Measurements from ENCODE around the gene MERTK. TPM values are rescaled to one million over a fixed set of nuclear protein-coding genes. Genes with fewer than 3 reads are reported as not detected.
"Not testable (repeated sequence)": the region's sequence is repeated elsewhere in the genome, so short reads cannot be mapped to it uniquely, and the experiment has no call there.

Gene MERTK
- total RNA-seq (2022) = 1.5 and 2.1 TPM in 2 replicates
- Bru-seq, nascent RNA = percentile 35 among the genes with signal in this experiment
- percentile 30 among the genes with signal in this experiment for BruChase-seq, experiment 1, labeled RNA remaining after a 6-hour chase
- BruChase-seq, experiment 2, labeled RNA remaining after a 2-hour chase = percentile 29 among the genes with signal in this experiment
- long read RNA-seq = 0 reads

GRCh38 chr2:111897924-111898702 is at the start of gene MERTK:
Gene MERTK, plus strand, starts transcription at chr2:111898607. Its CDS starts 129 bp downstream, at chr2:111898736.
- peaks cover 23% of the 10 kb centered on the region for H3K36me3 Mint-ChIP-seq (ENCODE audit: insufficient read depth, unreplicated experiment)
- no peaks in the 10 kb centered on the region for H3K9me3 Mint-ChIP-seq (ENCODE audit: low read depth, unreplicated experiment)
- CTCF ChIA-PET = interaction anchor here (0.5 to 1.7 kb wide), 16 partner anchors 10 to 377 kb away, joined by 3 to 8 read pairs (median 4); no protein-coding TSS in a partner anchor
- TF ChIP-seq, protein P1, sequence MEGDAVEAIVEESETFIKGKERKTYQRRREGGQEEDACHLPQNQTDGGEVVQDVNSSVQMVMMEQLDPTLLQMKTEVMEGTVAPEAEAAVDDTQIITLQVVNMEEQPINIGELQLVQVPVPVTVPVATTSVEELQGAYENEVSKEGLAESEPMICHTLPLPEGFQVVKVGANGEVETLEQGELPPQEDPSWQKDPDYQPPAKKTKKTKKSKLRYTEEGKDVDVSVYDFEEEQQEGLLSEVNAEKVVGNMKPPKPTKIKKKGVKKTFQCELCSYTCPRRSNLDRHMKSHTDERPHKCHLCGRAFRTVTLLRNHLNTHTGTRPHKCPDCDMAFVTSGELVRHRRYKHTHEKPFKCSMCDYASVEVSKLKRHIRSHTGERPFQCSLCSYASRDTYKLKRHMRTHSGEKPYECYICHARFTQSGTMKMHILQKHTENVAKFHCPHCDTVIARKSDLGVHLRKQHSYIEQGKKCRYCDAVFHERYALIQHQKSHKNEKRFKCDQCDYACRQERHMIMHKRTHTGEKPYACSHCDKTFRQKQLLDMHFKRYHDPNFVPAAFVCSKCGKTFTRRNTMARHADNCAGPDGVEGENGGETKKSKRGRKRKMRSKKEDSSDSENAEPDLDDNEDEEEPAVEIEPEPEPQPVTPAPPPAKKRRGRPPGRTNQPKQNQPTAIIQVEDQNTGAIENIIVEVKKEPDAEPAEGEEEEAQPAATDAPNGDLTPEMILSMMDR (IDR thresholded peaks at IDR 0.05; ENCODE audit: unreplicated experiment) = peak; percentile 59
- no peak within 1 kb of the TSS for H3K27ac Mint-ChIP-seq (ENCODE audit: unreplicated experiment)
- BruUV-seq (replicated peaks) = no TSS peak
- DNase-seq = peak; percentile 83
- intact Hi-C loops (cut with micrococcal nuclease; ENCODE audit: unreplicated experiment) = no loop called here
- H3K4me1 Mint-ChIP-seq (ENCODE audit: low read depth, unreplicated experiment) = peaks cover 22% of the 10 kb centered on the region
- no peaks in the 10 kb centered on the region for H3K27me3 Mint-ChIP-seq (ENCODE audit: unreplicated experiment)
- peak within 1 kb of the TSS; percentile 82 for H3K4me3 Mint-ChIP-seq (ENCODE audit: low read depth, unreplicated experiment)

DNA sequence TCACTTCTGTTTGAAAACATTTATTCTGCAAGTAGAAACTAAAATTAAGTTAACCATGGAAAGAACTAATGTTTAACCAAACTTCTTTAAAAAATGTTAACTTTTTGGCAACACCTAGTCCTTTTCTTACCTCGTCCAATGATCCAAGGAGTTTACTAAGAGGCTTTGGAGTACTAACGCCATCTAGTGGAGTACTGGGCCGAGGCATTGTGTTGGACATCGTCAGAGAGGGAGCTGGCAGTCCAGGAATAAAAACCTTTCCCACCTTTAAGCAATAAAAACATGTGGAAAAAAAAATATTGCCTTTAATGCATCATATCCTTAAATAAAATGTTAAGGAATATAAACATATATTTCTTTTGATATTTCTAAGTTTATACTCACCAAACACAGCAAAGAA is 47.8 kb upstream of the MERTK start:
- H3K4me3 Mint-ChIP-seq (ENCODE audit: low read depth, unreplicated experiment); H3K27me3 Mint-ChIP-seq (ENCODE audit: unreplicated experiment); H3K27ac Mint-ChIP-seq (ENCODE audit: unreplicated experiment); H3K4me1 Mint-ChIP-seq (ENCODE audit: low read depth, unreplicated experiment); intact Hi-C loops (cut with micrococcal nuclease; ENCODE audit: unreplicated experiment); H3K9me3 Mint-ChIP-seq (ENCODE audit: low read depth, unreplicated experiment); BruUV-seq (replicated peaks): not testable (repeated sequence)
- DNase-seq = peak; percentile 57
- CTCF ChIA-PET = interaction anchor here (0.7 kb wide), 1 partner anchor 749 kb away, joined by 3 read pairs; no protein-coding TSS in a partner anchor
- peaks cover 33% of the 10 kb centered on the region for H3K36me3 Mint-ChIP-seq (ENCODE audit: insufficient read depth, unreplicated experiment)

DNA sequence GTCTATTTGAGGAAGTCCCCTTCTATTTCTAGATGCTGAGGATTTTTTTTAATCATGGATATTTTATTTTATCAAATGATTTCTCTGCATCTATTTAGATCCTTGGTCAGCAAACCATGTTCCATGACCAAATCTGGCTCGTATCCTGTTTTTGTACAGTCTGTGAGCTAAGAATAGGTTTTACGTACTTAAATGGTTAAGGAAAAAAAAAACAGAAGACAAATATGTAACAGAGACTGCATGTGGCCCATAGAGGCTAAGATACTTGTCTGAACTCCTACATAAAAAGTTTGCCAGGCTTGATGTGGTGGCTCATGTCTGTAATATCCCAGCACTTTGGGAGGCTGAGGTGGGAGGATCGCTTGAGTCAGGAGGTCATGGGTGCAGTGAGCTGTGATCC is 45.9 kb upstream of the MERTK start:
- H3K4me1 Mint-ChIP-seq (ENCODE audit: low read depth, unreplicated experiment); H3K9me3 Mint-ChIP-seq (ENCODE audit: low read depth, unreplicated experiment); H3K4me3 Mint-ChIP-seq (ENCODE audit: low read depth, unreplicated experiment); intact Hi-C loops (cut with micrococcal nuclease; ENCODE audit: unreplicated experiment); CTCF ChIA-PET; H3K27ac Mint-ChIP-seq (ENCODE audit: unreplicated experiment); DNase-seq; H3K27me3 Mint-ChIP-seq (ENCODE audit: unreplicated experiment); BruUV-seq (replicated peaks): not testable (repeated sequence)
- peaks cover 28% of the 10 kb centered on the region for H3K36me3 Mint-ChIP-seq (ENCODE audit: insufficient read depth, unreplicated experiment)

- intact Hi-C loops (cut with micrococcal nuclease; ENCODE audit: unreplicated experiment); BruUV-seq (replicated peaks); H3K4me1 Mint-ChIP-seq (ENCODE audit: low read depth, unreplicated experiment); DNase-seq; H3K27me3 Mint-ChIP-seq (ENCODE audit: unreplicated experiment); H3K4me3 Mint-ChIP-seq (ENCODE audit: low read depth, unreplicated experiment); H3K9me3 Mint-ChIP-seq (ENCODE audit: low read depth, unreplicated experiment); H3K27ac Mint-ChIP-seq (ENCODE audit: unreplicated experiment); CTCF ChIA-PET: not testable (repeated sequence)
- H3K36me3 Mint-ChIP-seq (ENCODE audit: insufficient read depth, unreplicated experiment) = peaks cover 15% of the 10 kb centered on the region
Observed at GRCh38 chr2:111860005-111860404, 38.4 kb upstream of the MERTK start.

GRCh38 chr2:111865124-111865523 is 33.3 kb upstream of the MERTK start:
- CTCF ChIA-PET = not testable (repeated sequence)
- H3K36me3 Mint-ChIP-seq (ENCODE audit: insufficient read depth, unreplicated experiment) = peaks cover 26% of the 10 kb centered on the region

DNA sequence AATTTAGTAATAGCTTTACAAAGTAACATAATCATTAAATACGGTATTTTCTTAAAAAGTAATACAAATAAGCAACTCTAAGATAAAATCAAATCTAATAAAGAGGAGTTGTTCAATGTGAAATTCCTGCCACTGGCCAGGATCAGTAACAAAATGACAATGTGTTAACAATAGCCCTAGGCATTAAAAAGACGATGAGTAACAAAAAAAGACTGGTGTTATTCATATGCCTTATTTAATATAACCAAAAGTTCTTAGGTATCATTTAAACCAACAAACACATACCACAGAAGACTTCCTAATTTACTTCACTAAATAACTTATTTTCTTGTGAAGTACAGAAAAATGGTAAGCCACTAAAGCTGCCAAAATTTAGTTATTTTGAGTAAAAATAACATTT is 25.6 kb upstream of the MERTK start:
- intact Hi-C loops (cut with micrococcal nuclease; ENCODE audit: unreplicated experiment); H3K27me3 Mint-ChIP-seq (ENCODE audit: unreplicated experiment): not testable (repeated sequence)

More at GRCh38 chr2:111865124-111865523, 33.3 kb upstream of the MERTK start:
- H3K4me1 Mint-ChIP-seq (ENCODE audit: low read depth, unreplicated experiment); intact Hi-C loops (cut with micrococcal nuclease; ENCODE audit: unreplicated experiment); H3K9me3 Mint-ChIP-seq (ENCODE audit: low read depth, unreplicated experiment); BruUV-seq (replicated peaks); DNase-seq; H3K4me3 Mint-ChIP-seq (ENCODE audit: low read depth, unreplicated experiment); H3K27ac Mint-ChIP-seq (ENCODE audit: unreplicated experiment); H3K27me3 Mint-ChIP-seq (ENCODE audit: unreplicated experiment): not testable (repeated sequence)

More for the DNA sequence above, 25.6 kb upstream of the MERTK start:
- H3K4me1 Mint-ChIP-seq (ENCODE audit: low read depth, unreplicated experiment); CTCF ChIA-PET; DNase-seq; H3K4me3 Mint-ChIP-seq (ENCODE audit: low read depth, unreplicated experiment); H3K27ac Mint-ChIP-seq (ENCODE audit: unreplicated experiment); BruUV-seq (replicated peaks); H3K9me3 Mint-ChIP-seq (ENCODE audit: low read depth, unreplicated experiment): not testable (repeated sequence)
- peaks cover 36% of the 10 kb centered on the region for H3K36me3 Mint-ChIP-seq (ENCODE audit: insufficient read depth, unreplicated experiment)
